AG09319 (cell line): Measurements from ENCODE around the gene COLGALT1.

Experiments
- DNase-seq: peaks from one replicate; pipeline ENCODE4 v3.0.0-alpha.2; 2010; ENCODE audit warnings: low read depth; ENCODE audit errors: extremely low read depth
- CTCF ChIP-seq: IDR thresholded peaks from 2 replicates; pipeline ENCODE4 v1.5.1; 2011; ENCODE audit warnings: low read depth, mild to moderate bottlenecking, inconsistent platforms, low read length, moderate library complexity

COLGALT1 gene

GRCh38 chr19:17626456-17627015, 71.1 kb downstream of the COLGALT1 start:
- TF ChIP-seq CTCF = no peak
- DNase-seq = no peak

GRCh38 chr19:17627161-17627560, 71.7 kb downstream of the COLGALT1 start:
- DNase-seq = no peak
- TF ChIP-seq CTCF = no peak

- no peak for TF ChIP-seq CTCF
- DNase-seq = no peak
Measured at GRCh38 chr19:17627921-17628320, 72.5 kb downstream of the COLGALT1 start.

- no peak for TF ChIP-seq CTCF
- no peak for DNase-seq
Measured at GRCh38 chr19:17629760-17630159, 74.3 kb downstream of the COLGALT1 start.

GRCh38 chr19:17632577-17632976, 77.1 kb downstream of the COLGALT1 start:
- no peak for TF ChIP-seq CTCF
- no peak for DNase-seq
